ENCODE measurements around the gene RPS21. TPM values are rescaled to one million over a fixed set of nuclear protein-coding genes. Genes with fewer than 3 reads are reported as not detected.

The RPS21 gene
- total and polyA plus RNA-seq, 2 of the 13 experiments (the other 11 are each of a cell fraction or from before 2014, with no cell fraction given): 2,647 to 11,063 TPM

DNA sequence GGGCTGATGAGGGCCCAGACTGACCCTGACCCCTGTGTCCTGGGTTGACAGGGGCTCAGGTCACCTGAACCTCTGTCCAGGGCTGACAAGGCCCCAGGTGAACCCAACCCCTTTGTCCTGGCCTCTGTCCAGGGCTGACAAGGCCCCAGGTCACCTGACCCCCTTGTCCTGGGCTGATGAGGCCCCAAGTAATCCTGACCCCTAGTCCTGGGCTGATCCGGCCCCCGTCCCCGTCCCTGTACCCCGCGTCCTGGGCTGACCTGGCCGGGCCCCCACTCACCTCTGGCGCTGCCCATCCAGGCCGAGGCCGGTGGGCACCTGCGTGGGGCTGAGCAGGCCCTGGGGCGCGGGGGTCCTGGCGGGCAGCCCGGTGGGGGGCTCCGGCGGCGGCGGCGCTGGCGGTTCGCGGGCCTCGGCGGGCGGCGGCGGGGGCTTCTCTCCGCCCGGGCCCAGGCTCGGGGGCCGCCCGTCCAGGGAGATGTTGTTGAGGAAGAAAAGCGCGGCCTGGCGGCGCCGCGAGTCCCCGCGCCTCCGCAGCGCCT lies 19.8 kb downstream of the RPS21 start (continued):
- TF ChIP-seq ZNF274 (CRISPR knock-in tag; IDR thresholded peaks at IDR 0.05): no peak
- peak; percentile 8; the same call in 1 of the 2 replicates for TF ChIP-seq ZNF337 (CRISPR knock-in tag; IDR thresholded peaks at IDR 0.05; ENCODE audit: borderline replicate concordance, low read depth)
- TF ChIP-seq ZNF781 (CRISPR knock-in tag; IDR thresholded peaks at IDR 0.05; ENCODE audit: borderline replicate concordance, not compliant biosample characterization): no peak
- TF ChIP-seq KDM4B (CRISPR knock-in tag; IDR thresholded peaks at IDR 0.05): no peak
- no peak for TF ChIP-seq U2AF1 (optimal IDR thresholded peaks at IDR 0.05; ENCODE audit: low read depth, low read length)
- no peak for TF ChIP-seq ZBTB20 (CRISPR knock-in tag; IDR thresholded peaks at IDR 0.05; ENCODE audit: borderline replicate concordance, low read depth)
- TF ChIP-seq ZNF234 (CRISPR knock-in tag; conservative IDR thresholded peaks at IDR 0.05): no peak
- no peak for TF ChIP-seq POLR2AphosphoS2 (IDR thresholded peaks at IDR 0.05; ENCODE audit: low read depth, low read length)
- TF ChIP-seq, protein P1, sequence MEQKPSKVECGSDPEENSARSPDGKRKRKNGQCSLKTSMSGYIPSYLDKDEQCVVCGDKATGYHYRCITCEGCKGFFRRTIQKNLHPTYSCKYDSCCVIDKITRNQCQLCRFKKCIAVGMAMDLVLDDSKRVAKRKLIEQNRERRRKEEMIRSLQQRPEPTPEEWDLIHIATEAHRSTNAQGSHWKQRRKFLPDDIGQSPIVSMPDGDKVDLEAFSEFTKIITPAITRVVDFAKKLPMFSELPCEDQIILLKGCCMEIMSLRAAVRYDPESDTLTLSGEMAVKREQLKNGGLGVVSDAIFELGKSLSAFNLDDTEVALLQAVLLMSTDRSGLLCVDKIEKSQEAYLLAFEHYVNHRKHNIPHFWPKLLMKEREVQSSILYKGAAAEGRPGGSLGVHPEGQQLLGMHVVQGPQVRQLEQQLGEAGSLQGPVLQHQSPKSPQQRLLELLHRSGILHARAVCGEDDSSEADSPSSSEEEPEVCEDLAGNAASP (CRISPR knock-in tag; IDR thresholded peaks at IDR 0.05; ENCODE audit: borderline replicate concordance): peak; percentile 98
- TF ChIP-seq, protein P2, sequence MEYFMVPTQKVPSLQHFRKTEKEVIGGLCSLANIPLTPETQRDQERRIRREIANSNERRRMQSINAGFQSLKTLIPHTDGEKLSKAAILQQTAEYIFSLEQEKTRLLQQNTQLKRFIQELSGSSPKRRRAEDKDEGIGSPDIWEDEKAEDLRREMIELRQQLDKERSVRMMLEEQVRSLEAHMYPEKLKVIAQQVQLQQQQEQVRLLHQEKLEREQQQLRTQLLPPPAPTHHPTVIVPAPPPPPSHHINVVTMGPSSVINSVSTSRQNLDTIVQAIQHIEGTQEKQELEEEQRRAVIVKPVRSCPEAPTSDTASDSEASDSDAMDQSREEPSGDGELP (IDR thresholded peaks at IDR 0.05; ENCODE audit: borderline replicate concordance, low read depth): peak; percentile 64; the same call in 1 of the 2 replicates
- TF ChIP-seq SMYD3 (CRISPR knock-in tag; IDR thresholded peaks at IDR 0.05): no peak
- no peak; the same call in 1 of the 2 replicates for TF ChIP-seq SPEN (CRISPR knock-in tag; IDR thresholded peaks at IDR 0.05; ENCODE audit: low read depth)
- TF ChIP-seq MAZ (IDR thresholded peaks at IDR 0.05; ENCODE audit: borderline replicate concordance, low read depth, low read length): no peak
- no peak; the same call in 1 of the 2 replicates for TF ChIP-seq MAZ (CRISPR knock-in tag; IDR thresholded peaks at IDR 0.05; ENCODE audit: low read depth)
- TF ChIP-seq NR2C2 (CRISPR knock-in tag; IDR thresholded peaks at IDR 0.05; ENCODE audit: borderline replicate concordance): peak; percentile 67
- TF ChIP-seq ZNF616 (CRISPR knock-in tag; IDR thresholded peaks at IDR 0.05; ENCODE audit: low read depth): no peak
- TF ChIP-seq HOXA5 (CRISPR knock-in tag; IDR thresholded peaks at IDR 0.05): no peak
- no peak for TF ChIP-seq ZNF33A (CRISPR knock-in tag; IDR thresholded peaks at IDR 0.05; ENCODE audit: borderline replicate concordance)
- no peak for TF ChIP-seq FOXJ3 (CRISPR knock-in tag; IDR thresholded peaks at IDR 0.05; ENCODE audit: borderline replicate concordance)
- TF ChIP-seq, protein P3, sequence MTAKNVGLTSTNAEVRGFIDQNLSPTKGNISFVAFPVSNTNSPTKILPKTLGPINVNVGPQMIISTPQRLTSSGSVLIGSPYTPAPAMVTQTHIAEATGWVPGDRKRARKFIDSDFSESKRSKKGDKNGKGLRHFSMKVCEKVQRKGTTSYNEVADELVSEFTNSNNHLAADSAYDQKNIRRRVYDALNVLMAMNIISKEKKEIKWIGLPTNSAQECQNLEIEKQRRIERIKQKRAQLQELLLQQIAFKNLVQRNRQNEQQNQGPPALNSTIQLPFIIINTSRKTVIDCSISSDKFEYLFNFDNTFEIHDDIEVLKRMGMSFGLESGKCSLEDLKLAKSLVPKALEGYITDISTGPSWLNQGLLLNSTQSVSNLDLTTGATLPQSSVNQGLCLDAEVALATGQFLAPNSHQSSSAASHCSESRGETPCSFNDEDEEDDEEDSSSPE (CRISPR knock-in tag; IDR thresholded peaks at IDR 0.05): no peak
- no peak for TF ChIP-seq ZSCAN30 (CRISPR knock-in tag; IDR thresholded peaks at IDR 0.05)
- TF ChIP-seq, protein P4, sequence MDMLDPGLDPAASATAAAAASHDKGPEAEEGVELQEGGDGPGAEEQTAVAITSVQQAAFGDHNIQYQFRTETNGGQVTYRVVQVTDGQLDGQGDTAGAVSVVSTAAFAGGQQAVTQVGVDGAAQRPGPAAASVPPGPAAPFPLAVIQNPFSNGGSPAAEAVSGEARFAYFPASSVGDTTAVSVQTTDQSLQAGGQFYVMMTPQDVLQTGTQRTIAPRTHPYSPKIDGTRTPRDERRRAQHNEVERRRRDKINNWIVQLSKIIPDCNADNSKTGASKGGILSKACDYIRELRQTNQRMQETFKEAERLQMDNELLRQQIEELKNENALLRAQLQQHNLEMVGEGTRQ (IDR thresholded peaks at IDR 0.05; ENCODE audit: low read depth, low read length): no peak
- TF ChIP-seq, protein P4 (CRISPR knock-in tag; IDR thresholded peaks at IDR 0.05; ENCODE audit: borderline replicate concordance): no peak; the same call in none of the 2 replicates
- TF ChIP-seq MAFK (conservative IDR thresholded peaks at IDR 0.05 in 1 of 2, IDR thresholded peaks at IDR 0.05 in 1 of 2; ENCODE audit: low read length in 2 of 2): no peak

Data from HepG2 (cell line).